ENCODE results near the gene TTLL9.
A peak's percentile ranks its signal among the peaks of the same experiment; 100 is the strongest.
"Not testable (repeated sequence)": the region's sequence is repeated elsewhere in the genome, so short reads cannot be mapped to it uniquely, and the experiment has no call there.

TTLL9 gene

GRCh38 chr20:31916708-31917107 lies 46.3 kb downstream of the TTLL9 start:
- FAIRE-seq = no peak
- no peak for DNase-seq (ENCODE audit: insufficient read length, low spot score)

- not testable (repeated sequence) for DNase-seq (ENCODE audit: insufficient read length, low spot score); FAIRE-seq
Measured at GRCh38 chr20:31917962-31918412, 47.6 kb downstream of the TTLL9 start.

GRCh38 chr20:31918466-31919105 lies 48.2 kb downstream of the TTLL9 start:
- FAIRE-seq (no peak), DNase-seq (ENCODE audit: insufficient read length, low spot score) (no peak)

GRCh38 chr20:31919410-31920155 lies 49.1 kb downstream of the TTLL9 start:
- DNase-seq (ENCODE audit: insufficient read length, low spot score) (no peak), FAIRE-seq (no peak)

- FAIRE-seq (no peak), DNase-seq (ENCODE audit: insufficient read length, low spot score) (no peak)
Measured at GRCh38 chr20:31920275-31920855, 49.9 kb downstream of the TTLL9 start.

- DNase-seq (ENCODE audit: insufficient read length, low spot score); FAIRE-seq: not testable (repeated sequence)
Measured at GRCh38 chr20:31921480-31921879, 51.0 kb downstream of the TTLL9 start.

GRCh38 chr20:31922181-31922580 lies 51.7 kb downstream of the TTLL9 start:
- no peak for DNase-seq (ENCODE audit: insufficient read length, low spot score)
- no peak for FAIRE-seq

- no peak for DNase-seq (ENCODE audit: insufficient read length, low spot score)
- no peak for FAIRE-seq
Measured at GRCh38 chr20:31922588-31922987, 52.2 kb downstream of the TTLL9 start.

- peak; percentile 20 for DNase-seq (ENCODE audit: insufficient read length, low spot score)
- FAIRE-seq = no peak
Measured at GRCh38 chr20:31923388-31924331, 53.2 kb downstream of the TTLL9 start.

- DNase-seq (ENCODE audit: insufficient read length, low spot score) (no peak), FAIRE-seq (no peak)
Measured at GRCh38 chr20:31924561-31924960, 54.1 kb downstream of the TTLL9 start.

- DNase-seq (ENCODE audit: insufficient read length, low spot score) = no peak
- FAIRE-seq = no peak
Measured at GRCh38 chr20:31925631-31926030, 55.2 kb downstream of the TTLL9 start.

GRCh38 chr20:31926493-31926892 lies 56.1 kb downstream of the TTLL9 start:
- no peak for DNase-seq (ENCODE audit: insufficient read length, low spot score)
- FAIRE-seq = no peak

- DNase-seq (ENCODE audit: insufficient read length, low spot score) (no peak), FAIRE-seq (no peak)
Measured at GRCh38 chr20:31927627-31928159, 57.3 kb downstream of the TTLL9 start.

GRCh38 chr20:31929631-31930030 lies 59.2 kb downstream of the TTLL9 start:
- not testable (repeated sequence) for FAIRE-seq; DNase-seq (ENCODE audit: insufficient read length, low spot score)

GRCh38 chr20:31930779-31931178 lies 60.3 kb downstream of the TTLL9 start:
- DNase-seq (ENCODE audit: insufficient read length, low spot score) = no peak
- FAIRE-seq = no peak

- no peak for DNase-seq (ENCODE audit: insufficient read length, low spot score)
- FAIRE-seq = no peak
Measured at GRCh38 chr20:31933698-31934097, 63.3 kb downstream of the TTLL9 start.

GRCh38 chr20:31934491-31934890 lies 64.1 kb downstream of the TTLL9 start:
- FAIRE-seq (no peak), DNase-seq (ENCODE audit: insufficient read length, low spot score) (no peak)

- FAIRE-seq (no peak), DNase-seq (ENCODE audit: insufficient read length, low spot score) (no peak)
Measured at GRCh38 chr20:31934968-31935764, 64.7 kb downstream of the TTLL9 start.

- DNase-seq (ENCODE audit: insufficient read length, low spot score) (no peak), FAIRE-seq (no peak)
Measured at GRCh38 chr20:31936420-31936819, 66.0 kb downstream of the TTLL9 start.

- DNase-seq (ENCODE audit: insufficient read length, low spot score) (no peak), FAIRE-seq (no peak)
Measured at GRCh38 chr20:31937820-31938219, 67.4 kb downstream of the TTLL9 start.

All from HTR-8/SVneo (cell line).